Natural killer cell (primary cell): ENCODE measurements around the gene ABCC2. TPM values are rescaled to one million over a fixed set of nuclear protein-coding genes. Genes with fewer than 3 reads are reported as not detected.

ENCODE experiments used
- ATAC-seq, 3 donors: fragments of 150-1000 bp in 2 of 3; fragments of 200-7000 bp in 1 of 3; cut with Tn5 transposase; 1 replicate in 1 of 3; 2 replicates in 2 of 3; pipeline ENCODE4 v1.10.0; 2021; ENCODE audit warnings: mild to moderate bottlenecking in 2 of 3, moderate library complexity in 2 of 3
- DNase-seq, 2 donors: peaks; one replicate each; pipeline versions ENCODE4 v3.0.0 to v3.0.0-alpha.2; 2013 to 2021; ENCODE audit warnings: mixed read lengths in 1 of 2
- H3K27ac ChIP-seq: one replicate; pipeline ENCODE4 v1.5.1; 2013; ENCODE audit warnings: mild to moderate bottlenecking, low read length
- H3K27me3 ChIP-seq: one replicate; pipeline ENCODE4 v1.6.1; 2013; ENCODE audit warnings: low read length; ENCODE audit not compliant: control insufficient read depth, insufficient read depth
- H3K36me3 ChIP-seq: one replicate; pipeline ENCODE4 v1.6.1; 2013; ENCODE audit warnings: low read length; ENCODE audit not compliant: control insufficient read depth, insufficient read depth
- H3K4me1 ChIP-seq: one replicate; pipeline ENCODE4 v1.6.1; 2013; ENCODE audit warnings: low read length; ENCODE audit not compliant: control insufficient read depth, insufficient read depth
- H3K4me3 ChIP-seq: one replicate; pipeline ENCODE4 v1.5.1; 2013; ENCODE audit warnings: low read length
- H3K9me3 ChIP-seq: one replicate; pipeline ENCODE4 v1.6.1; 2013; ENCODE audit warnings: low read length; ENCODE audit not compliant: control insufficient read depth, insufficient read depth
- H3K27ac Mint-ChIP-seq, 2 donors: one replicate each; pipeline ENCODE4 v1.8.0; 2022; ENCODE audit warnings: mild to moderate bottlenecking in 2 of 2, mixed read lengths in 2 of 2, moderate library complexity in 1 of 2
- H3K27me3 Mint-ChIP-seq, 2 donors: one replicate each; pipeline ENCODE4 v1.8.0; 2022; ENCODE audit warnings: low read depth in 2 of 2, mixed read lengths in 2 of 2
- H3K36me3 Mint-ChIP-seq: one replicate; pipeline ENCODE4 v1.8.0; 2022; ENCODE audit warnings: mixed read lengths
- H3K4me1 Mint-ChIP-seq, 2 donors: one replicate each; pipeline ENCODE4 v1.8.0; 2022; ENCODE audit warnings: mixed read lengths in 2 of 2
- H3K4me3 Mint-ChIP-seq: one replicate; pipeline ENCODE4 v1.8.0; 2022; ENCODE audit warnings: mild to moderate bottlenecking, moderate library complexity, mixed read lengths
- H3K9me3 Mint-ChIP-seq, 2 donors: one replicate each; pipeline ENCODE4 v1.8.0; 2022; ENCODE audit warnings: mixed read lengths in 2 of 2
- WGBS: methylation state at CpG from one replicate; pipeline ENCODE4 v1.1.7; 2013; ENCODE audit warnings: missing lambda C conversion rate; ENCODE audit not compliant: insufficient coverage; 5-methylcytosine and 5-hydroxymethylcytosine counted together
- intact Hi-C: fragments of 100-400 bp; cut with micrococcal nuclease; formaldehyde crosslinking; loops from one replicate; pipeline ENCODE4 v1.14.2; 2022
- total RNA-seq, 4 donors: library from RNA; stranded (reverse); fragments of 120-200 nt in 1 of 4; gene quantifications; one replicate each; pipeline versions ENCODE4 v1.2.3 to v1.2.4, GENCODE V29; 2013 to 2022
- TF ChIP-seq, protein P1 (sequence below): fragments of 200-600 bp; IDR thresholded peaks from one replicate; pipeline ENCODE4 v1.8.0; 2022; ENCODE audit warnings: antibody characterized with exemption

ABCC2 gene
- total RNA-seq, 3 donors from 2014 or later (not counting 1 experiment from before 2014, with no cell fraction given) = 1.3 to 3.4 (median 2.7) TPM

DNA sequence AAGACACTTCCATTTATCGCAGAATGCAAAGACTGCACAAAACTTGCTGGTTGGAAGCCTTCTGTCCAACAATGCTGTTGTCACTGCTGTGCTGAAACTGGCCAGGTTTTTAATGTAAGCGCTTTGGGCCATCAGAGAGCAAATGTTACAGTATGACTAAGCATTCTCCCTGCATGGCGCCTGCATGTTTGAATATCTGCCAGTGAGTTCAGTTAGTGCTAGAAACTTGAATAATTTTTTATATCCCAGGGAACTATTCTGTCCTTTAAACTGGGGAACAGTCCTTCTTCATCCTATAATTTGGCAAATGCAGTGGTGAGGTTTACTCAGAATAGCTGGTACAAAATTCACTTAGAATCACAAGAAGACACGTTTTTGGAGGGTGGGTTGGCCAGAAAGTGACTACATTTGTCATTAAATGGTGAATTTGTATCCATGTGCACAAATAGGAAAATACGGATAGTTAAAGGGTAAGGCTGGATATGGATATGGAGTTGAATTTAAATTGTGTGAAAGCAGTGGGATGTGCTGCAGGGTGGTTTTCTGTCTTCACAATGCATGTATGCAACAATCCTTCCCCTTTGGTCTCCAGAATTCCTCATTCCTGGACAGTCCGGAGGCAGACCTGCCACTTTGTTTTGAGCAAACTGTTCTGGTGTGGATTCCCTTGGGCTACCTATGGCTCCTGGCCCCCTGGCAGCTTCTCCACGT, 1.7 kb downstream of the ABCC2 start:
- H3K4me1 Mint-ChIP-seq = peaks cover 0 to 5% of the 10 kb centered on the region in 2 donors
- ATAC-seq = no peak
- H3K9me3 ChIP-seq = no peaks in the 10 kb centered on the region
- no peaks in the 10 kb centered on the region for H3K36me3 Mint-ChIP-seq
- intact Hi-C loops = no loop called here
- H3K4me1 ChIP-seq = no peaks in the 10 kb centered on the region
- WGBS = 84% methylated on average over 7 of the region's 7 CpGs
- H3K27ac ChIP-seq = no peak overlapping the region
- no peak overlapping the region for H3K27ac Mint-ChIP-seq
- H3K4me3 Mint-ChIP-seq = no peak overlapping the region
- no peaks in the 10 kb centered on the region for H3K9me3 Mint-ChIP-seq
- H3K4me3 ChIP-seq = no peak overlapping the region
- peaks cover 0 to 5% of the 10 kb centered on the region in 2 donors for H3K27me3 Mint-ChIP-seq
- no peaks in the 10 kb centered on the region for H3K27me3 ChIP-seq
- DNase-seq = no peak
- no peaks in the 10 kb centered on the region for H3K36me3 ChIP-seq
- TF ChIP-seq, protein P1, sequence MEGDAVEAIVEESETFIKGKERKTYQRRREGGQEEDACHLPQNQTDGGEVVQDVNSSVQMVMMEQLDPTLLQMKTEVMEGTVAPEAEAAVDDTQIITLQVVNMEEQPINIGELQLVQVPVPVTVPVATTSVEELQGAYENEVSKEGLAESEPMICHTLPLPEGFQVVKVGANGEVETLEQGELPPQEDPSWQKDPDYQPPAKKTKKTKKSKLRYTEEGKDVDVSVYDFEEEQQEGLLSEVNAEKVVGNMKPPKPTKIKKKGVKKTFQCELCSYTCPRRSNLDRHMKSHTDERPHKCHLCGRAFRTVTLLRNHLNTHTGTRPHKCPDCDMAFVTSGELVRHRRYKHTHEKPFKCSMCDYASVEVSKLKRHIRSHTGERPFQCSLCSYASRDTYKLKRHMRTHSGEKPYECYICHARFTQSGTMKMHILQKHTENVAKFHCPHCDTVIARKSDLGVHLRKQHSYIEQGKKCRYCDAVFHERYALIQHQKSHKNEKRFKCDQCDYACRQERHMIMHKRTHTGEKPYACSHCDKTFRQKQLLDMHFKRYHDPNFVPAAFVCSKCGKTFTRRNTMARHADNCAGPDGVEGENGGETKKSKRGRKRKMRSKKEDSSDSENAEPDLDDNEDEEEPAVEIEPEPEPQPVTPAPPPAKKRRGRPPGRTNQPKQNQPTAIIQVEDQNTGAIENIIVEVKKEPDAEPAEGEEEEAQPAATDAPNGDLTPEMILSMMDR = no peak

DNA sequence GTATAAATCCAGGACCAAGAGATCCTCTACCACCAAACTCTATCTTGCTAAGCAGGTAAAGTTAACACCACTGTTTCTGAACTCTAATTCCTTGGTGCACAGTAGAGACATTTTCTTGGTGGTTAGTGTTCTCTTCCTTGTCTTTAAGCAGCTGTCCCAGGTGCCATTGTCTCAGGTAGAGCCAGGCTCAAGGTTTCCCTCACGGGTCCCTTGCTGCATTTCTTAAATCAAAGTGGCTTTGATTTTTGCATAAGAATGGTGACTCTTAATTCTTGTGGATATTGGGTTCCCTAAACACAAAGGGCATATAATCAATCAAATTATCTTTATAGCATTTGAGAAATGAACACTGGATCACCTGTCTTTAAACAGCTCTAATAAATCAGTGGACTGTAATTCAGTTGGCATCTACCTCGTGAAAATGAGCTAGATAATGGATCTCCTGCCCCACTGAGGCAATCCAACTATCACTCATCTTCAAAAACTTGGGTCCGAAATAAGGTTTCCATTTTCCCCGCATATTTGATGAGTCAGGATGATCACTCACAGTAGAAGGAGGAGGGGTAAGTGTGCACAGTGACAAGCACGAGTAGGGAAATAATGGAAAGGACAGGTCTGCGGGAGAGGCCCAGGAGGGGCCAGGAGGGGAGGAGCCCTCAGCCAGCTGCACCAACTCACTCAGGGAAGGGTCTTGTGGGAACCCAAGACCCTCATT, 2.4 kb downstream of the ABCC2 start:
- Mint-ChIP-seq H3K36me3 (no peaks in the 10 kb centered on the region), H3K4me3 (no peak overlapping the region), H3K4me1 (no peaks in the 10 kb centered on the region), H3K27me3 (peaks cover 0 to 5% of the 10 kb centered on the region in 2 donors), H3K9me3 (no peaks in the 10 kb centered on the region), H3K27ac (no peak overlapping the region)
- TF ChIP-seq, protein P1 = no peak
- Histone ChIP-seq H3K4me3 (no peak overlapping the region), H3K27me3 (no peaks in the 10 kb centered on the region), H3K27ac (no peak overlapping the region), H3K9me3 (no peaks in the 10 kb centered on the region), H3K4me1 (no peaks in the 10 kb centered on the region), H3K36me3 (no peaks in the 10 kb centered on the region)
- 90% methylated on average over 6 of the region's 6 CpGs for WGBS
- intact Hi-C loops = no loop called here
- DNase-seq = no peak
- no peak for ATAC-seq

DNA sequence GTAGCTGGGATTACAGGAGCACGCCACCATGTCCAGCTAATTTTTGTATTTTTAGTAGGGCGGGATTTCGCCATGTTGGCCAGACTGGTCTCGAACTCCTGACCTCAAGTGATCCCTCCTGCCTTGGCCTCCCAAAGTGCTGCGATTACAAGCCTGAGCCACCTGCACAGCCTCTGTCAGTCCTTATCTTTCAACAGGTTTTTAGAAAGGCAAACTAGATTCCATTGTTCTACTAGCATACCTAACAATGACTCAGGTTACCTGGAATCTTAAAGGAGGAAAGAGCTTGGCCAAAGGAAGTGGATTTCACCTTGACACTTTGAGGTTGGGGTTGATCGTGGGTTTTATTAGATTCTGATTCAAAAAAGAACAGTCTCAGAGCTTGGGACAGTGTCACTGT, 3.2 kb downstream of the ABCC2 start:
- Mint-ChIP-seq H3K9me3 (no peaks in the 10 kb centered on the region), H3K4me1 (no peaks in the 10 kb centered on the region), H3K27ac (no peak overlapping the region), H3K4me3 (no peak overlapping the region), H3K36me3 (no peaks in the 10 kb centered on the region), H3K27me3 (peaks cover 0 to 5% of the 10 kb centered on the region in 2 donors)
- Histone ChIP-seq H3K36me3 (no peaks in the 10 kb centered on the region), H3K27ac (no peak overlapping the region), H3K9me3 (no peaks in the 10 kb centered on the region), H3K27me3 (no peaks in the 10 kb centered on the region), H3K4me3 (no peak overlapping the region), H3K4me1 (no peaks in the 10 kb centered on the region)
- ATAC-seq (no peak), DNase-seq (no peak)
- intact Hi-C loops = no loop called here
- TF ChIP-seq, protein P1 = no peak
- 93% methylated on average over 6 of the region's 6 CpGs for WGBS
